Measurements from ENCODE around the gene ORAI1. TPM values are rescaled to one million over a fixed set of nuclear protein-coding genes. Genes with fewer than 3 reads are reported as not detected.

Gene ORAI1
- total RNA-seq, 4 donors from 2014 or later = 7.1 to 17.7 (median 13.5) TPM

DNA sequence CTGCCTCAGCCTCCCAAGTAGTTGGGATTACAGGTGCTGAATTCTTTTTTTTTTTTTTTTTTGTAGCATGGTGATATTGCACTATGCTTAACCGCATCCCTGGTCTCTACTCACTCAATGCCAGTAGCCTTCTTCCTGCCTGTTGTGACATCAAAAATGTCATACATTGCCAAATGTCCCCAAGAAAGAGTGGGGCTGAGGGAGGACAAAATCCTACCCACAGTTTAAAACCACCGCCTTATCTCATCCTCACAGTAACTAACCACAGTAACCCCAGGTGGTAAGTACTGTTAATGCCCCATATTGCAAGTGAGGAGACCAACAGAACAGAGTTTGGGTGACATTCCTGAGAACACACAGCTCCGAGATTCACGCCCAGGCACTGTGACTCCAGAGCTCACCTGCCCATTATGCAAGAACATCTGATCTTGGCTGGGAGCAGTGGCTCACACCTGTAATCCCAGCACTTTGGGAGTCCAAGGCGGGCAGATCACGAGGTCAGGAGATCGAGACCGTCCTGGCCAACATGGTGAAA lies 23.6 kb downstream of the ORAI1 start:
- TF ChIP-seq POLR2A (IDR thresholded peaks at IDR 0.05; ENCODE audit: low read depth) (no peak), EP300 (IDR thresholded peaks at IDR 0.05) (no peak), POLR2AphosphoS5 (IDR thresholded peaks at IDR 0.05) (no peak)
- TF ChIP-seq, protein P1, sequence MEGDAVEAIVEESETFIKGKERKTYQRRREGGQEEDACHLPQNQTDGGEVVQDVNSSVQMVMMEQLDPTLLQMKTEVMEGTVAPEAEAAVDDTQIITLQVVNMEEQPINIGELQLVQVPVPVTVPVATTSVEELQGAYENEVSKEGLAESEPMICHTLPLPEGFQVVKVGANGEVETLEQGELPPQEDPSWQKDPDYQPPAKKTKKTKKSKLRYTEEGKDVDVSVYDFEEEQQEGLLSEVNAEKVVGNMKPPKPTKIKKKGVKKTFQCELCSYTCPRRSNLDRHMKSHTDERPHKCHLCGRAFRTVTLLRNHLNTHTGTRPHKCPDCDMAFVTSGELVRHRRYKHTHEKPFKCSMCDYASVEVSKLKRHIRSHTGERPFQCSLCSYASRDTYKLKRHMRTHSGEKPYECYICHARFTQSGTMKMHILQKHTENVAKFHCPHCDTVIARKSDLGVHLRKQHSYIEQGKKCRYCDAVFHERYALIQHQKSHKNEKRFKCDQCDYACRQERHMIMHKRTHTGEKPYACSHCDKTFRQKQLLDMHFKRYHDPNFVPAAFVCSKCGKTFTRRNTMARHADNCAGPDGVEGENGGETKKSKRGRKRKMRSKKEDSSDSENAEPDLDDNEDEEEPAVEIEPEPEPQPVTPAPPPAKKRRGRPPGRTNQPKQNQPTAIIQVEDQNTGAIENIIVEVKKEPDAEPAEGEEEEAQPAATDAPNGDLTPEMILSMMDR (IDR thresholded peaks at IDR 0.05) = no peak
- Histone ChIP-seq H3K9me3 (no peaks in the 10 kb centered on the region), H3K4me1 (no peaks in the 10 kb centered on the region), H3K36me3 (peaks cover 0 to 6% (median 0%) of the 10 kb centered on the region in 4 donors), H3K27ac (replicated peaks in 1 of 4) (no peak overlapping the region), H3K27me3 (no peaks in the 10 kb centered on the region), H3K4me3 (no peak overlapping the region)
- no peak for DNase-seq (ENCODE audit: extremely low spot score)
- intact Hi-C loops (cut with DNase I) = no loop called here
- WGBS = 96% methylated on average over 8 of the region's 8 CpGs

- no peak for TF ChIP-seq EP300 (IDR thresholded peaks at IDR 0.05)
- Histone ChIP-seq H3K27me3 (no peaks in the 10 kb centered on the region), H3K27ac (replicated peaks in 1 of 4) (no peak overlapping the region), H3K9me3 (no peaks in the 10 kb centered on the region), H3K4me3 (no peak overlapping the region), H3K36me3 (peaks cover 0 to 6% (median 0%) of the 10 kb centered on the region in 4 donors), H3K4me1 (no peaks in the 10 kb centered on the region)
- intact Hi-C loops (cut with DNase I) = no loop called here
- WGBS = 75% methylated on average over 8 of the region's 8 CpGs
- DNase-seq (ENCODE audit: extremely low spot score) = no peak
These were observed 25.0 kb downstream of the ORAI1 start for GRCh38 chr12:121651320-121651719.

GRCh38 chr12:121652767-121653497 lies 26.6 kb downstream of the ORAI1 start:
- 80% methylated on average over 16 of the region's 16 CpGs for WGBS
- Histone ChIP-seq H3K27ac (replicated peaks in 1 of 4) (no peak overlapping the region), H3K4me3 (no peak overlapping the region), H3K36me3 (no peaks in the 10 kb centered on the region), H3K27me3 (no peaks in the 10 kb centered on the region), H3K9me3 (no peaks in the 10 kb centered on the region), H3K4me1 (no peaks in the 10 kb centered on the region)
- TF ChIP-seq, protein P1 (IDR thresholded peaks at IDR 0.05) = no peak
- TF ChIP-seq POLR2A (IDR thresholded peaks at IDR 0.05; ENCODE audit: low read depth) (no peak), EP300 (IDR thresholded peaks at IDR 0.05) (no peak), POLR2AphosphoS5 (IDR thresholded peaks at IDR 0.05) (no peak)
- intact Hi-C loops (cut with DNase I) = no loop called here
- no peak for DNase-seq (ENCODE audit: extremely low spot score)

- Histone ChIP-seq H3K9me3 (no peaks in the 10 kb centered on the region), H3K27ac (replicated peaks in 1 of 4) (no peak overlapping the region), H3K4me3 (no peak overlapping the region), H3K27me3 (no peaks in the 10 kb centered on the region), H3K4me1 (peaks cover 0 to 4% (median 2%) of the 10 kb centered on the region in 4 donors), H3K36me3 (no peaks in the 10 kb centered on the region)
- intact Hi-C loops (cut with DNase I) = no loop called here
- 73% methylated on average over 18 of the region's 18 CpGs for WGBS
- DNase-seq (ENCODE audit: extremely low spot score) = no peak
- TF ChIP-seq, protein P1 (IDR thresholded peaks at IDR 0.05) = no peak
- TF ChIP-seq POLR2AphosphoS5 (IDR thresholded peaks at IDR 0.05) (no peak), POLR2A (IDR thresholded peaks at IDR 0.05; ENCODE audit: low read depth) (no peak), EP300 (IDR thresholded peaks at IDR 0.05) (no peak)
These were observed 27.7 kb downstream of the ORAI1 start for GRCh38 chr12:121653999-121654398.

GRCh38 chr12:121656122-121656521 lies 29.8 kb downstream of the ORAI1 start:
- WGBS = 94% methylated on average over 2 of the region's 2 CpGs
- intact Hi-C loops (cut with DNase I) = no loop called here

More at GRCh38 chr12:121656122-121656521, 29.8 kb downstream of the ORAI1 start:
- no peak for DNase-seq (ENCODE audit: extremely low spot score)
- Histone ChIP-seq H3K27ac (replicated peaks in 1 of 4) (no peak overlapping the region), H3K9me3 (no peaks in the 10 kb centered on the region), H3K4me1 (peaks cover 0 to 7% (median 3%) of the 10 kb centered on the region in 4 donors), H3K36me3 (no peaks in the 10 kb centered on the region), H3K27me3 (no peaks in the 10 kb centered on the region), H3K4me3 (no peak overlapping the region)
- TF ChIP-seq, protein P1 (IDR thresholded peaks at IDR 0.05) = no peak
- TF ChIP-seq POLR2A (IDR thresholded peaks at IDR 0.05; ENCODE audit: low read depth) = no peak
- TF ChIP-seq EP300 (IDR thresholded peaks at IDR 0.05) = no peak
- no peak for TF ChIP-seq POLR2AphosphoS5 (IDR thresholded peaks at IDR 0.05)
